ENCODE measurements around the gene GSAP.
A peak's percentile ranks its signal among the peaks of the same experiment; 100 is the strongest.

GSAP gene

GRCh38 chr7:77404641-77405040, 11.5 kb downstream of the GSAP start:
- DNase-seq = no peak

DNA sequence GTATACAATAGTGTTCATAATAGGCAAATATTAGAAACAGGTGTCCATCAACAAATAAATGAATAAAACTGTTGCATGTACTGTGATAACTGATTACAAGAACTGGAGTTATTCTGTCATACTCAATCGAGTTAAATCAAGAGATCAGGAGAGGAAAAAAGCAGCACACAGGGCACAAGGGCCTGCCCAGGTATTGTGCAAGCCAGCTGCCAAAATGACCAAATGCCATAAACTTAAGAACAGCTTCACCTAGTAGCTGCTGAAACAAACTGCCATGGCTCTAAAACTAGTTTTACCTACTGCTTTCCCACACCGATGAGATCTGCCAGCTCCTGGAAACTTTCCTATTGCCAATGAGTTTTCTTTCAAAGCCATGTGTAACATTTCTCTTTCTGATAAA, 12.2 kb downstream of the GSAP start:
- DNase-seq = no peak

DNA sequence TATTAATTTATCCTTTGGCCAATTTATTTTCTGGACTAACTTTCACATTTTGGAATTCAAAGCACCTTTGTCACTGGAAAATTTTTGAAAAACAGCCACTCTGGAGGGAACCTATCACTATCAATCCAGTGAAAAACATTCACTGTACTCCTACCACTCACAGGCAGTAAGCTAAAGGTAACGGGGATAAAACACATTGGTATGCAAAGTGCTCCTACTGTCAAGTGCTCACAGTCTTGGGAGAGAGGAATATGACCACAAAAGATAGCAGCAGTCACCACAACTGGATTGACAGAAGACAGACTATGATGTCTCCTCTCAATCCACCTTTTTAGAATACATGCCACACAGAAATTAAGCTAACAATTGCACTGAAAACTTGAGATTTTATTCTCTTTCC, 13.3 kb downstream of the GSAP start:
- no peak for DNase-seq

- DNase-seq = no peak
Observed at GRCh38 chr7:77401002-77401401, 15.1 kb downstream of the GSAP start.

GRCh38 chr7:77399816-77400215, 16.3 kb downstream of the GSAP start:
- DNase-seq = no peak

DNA sequence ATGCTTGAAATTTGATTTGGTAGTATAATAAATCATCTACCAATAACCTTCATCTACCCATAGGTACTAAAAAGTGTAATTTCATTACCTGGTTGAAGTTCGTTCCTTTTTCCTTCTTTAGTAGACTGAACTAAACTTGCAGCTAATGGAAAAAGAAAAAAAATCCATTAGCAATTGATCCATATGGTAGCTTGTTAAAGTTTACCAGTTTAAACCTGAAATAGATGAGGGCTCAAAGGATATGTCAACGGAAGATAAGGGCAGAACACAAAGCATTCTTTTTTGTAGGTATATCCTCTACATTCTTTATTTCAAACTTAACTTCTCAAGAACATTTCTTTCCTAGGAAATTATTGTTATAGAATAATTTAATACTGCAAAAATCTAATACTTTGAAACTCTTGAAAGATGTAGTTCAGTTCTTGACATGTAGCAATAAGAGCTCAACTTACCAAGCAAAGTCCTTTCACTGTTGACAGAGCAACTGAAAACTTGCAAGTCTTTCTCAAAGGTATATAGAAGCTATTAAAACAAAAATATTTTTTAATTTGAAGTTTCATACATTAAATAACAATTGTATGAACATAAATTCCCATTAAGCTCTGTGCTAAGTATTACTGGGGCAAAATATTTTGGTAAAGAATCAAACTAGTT, 19.1 kb downstream of the GSAP start:
- no peak for DNase-seq

GRCh38 chr7:77395626-77396025, 20.5 kb downstream of the GSAP start:
- DNase-seq = no peak

DNA sequence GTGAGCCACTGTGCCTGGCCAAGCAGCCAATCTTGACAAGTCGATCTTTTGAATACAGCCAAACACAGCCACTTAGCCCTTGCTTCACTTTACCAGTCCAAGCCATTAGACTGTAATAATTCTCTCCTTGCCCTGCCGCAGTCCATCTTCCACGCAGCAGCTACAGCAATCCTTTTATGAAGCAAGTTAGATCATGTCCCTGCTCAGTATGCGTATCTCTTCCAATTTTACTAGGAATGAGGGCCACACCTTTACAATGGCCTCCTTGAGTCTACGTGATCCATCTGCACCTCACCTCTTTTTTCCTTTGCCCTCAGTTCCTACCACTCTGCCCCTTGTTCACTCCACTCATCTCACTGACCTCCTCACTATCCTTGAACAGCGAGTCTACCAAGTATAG, 22.2 kb downstream of the GSAP start:
- DNase-seq = no peak

DNA sequence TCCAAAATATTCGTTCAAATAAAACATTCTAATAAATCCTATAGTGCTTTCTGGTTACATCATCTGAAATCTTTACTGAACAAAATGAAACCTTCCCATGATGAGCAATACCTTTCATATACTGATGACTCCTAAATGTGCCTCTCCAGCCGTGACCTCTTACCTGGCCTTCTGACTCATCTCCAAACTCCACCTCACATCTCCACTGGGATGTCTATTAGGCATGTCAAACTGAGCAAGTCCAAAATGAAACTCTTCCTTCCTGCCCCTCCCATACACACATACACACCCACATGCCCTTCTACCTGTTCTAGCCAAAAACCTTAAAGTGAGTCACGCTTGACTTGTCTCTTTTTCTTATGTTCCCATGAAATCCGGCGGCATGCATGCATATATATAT, 22.9 kb downstream of the GSAP start:
- DNase-seq = no peak

GRCh38 chr7:77391230-77391629, 24.9 kb downstream of the GSAP start:
- no peak for DNase-seq

- DNase-seq = no peak
Observed at GRCh38 chr7:77388055-77388641, 28.0 kb downstream of the GSAP start.

- DNase-seq = no peak
Observed at GRCh38 chr7:77386165-77386822, 29.9 kb downstream of the GSAP start.

DNA sequence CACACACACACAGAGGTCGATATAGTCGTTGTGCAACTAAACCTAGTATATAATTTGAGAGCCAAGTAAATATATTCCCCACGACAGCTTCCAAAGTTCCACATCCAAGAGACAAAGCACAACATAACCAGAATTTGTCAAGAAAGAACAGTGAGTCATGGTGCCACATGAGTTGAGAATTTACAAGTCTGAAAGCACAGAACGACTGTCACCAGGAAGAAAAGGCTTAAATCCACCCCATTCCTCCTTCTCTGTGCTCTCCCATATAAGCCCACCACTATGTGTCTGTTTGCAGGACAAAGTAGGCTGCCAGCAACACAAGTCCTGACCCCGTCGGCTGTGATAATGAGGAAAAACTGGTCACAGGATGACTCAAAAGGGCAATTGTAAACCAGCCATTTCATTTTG, 32.8 kb downstream of the GSAP start:
- DNase-seq = no peak

DNA sequence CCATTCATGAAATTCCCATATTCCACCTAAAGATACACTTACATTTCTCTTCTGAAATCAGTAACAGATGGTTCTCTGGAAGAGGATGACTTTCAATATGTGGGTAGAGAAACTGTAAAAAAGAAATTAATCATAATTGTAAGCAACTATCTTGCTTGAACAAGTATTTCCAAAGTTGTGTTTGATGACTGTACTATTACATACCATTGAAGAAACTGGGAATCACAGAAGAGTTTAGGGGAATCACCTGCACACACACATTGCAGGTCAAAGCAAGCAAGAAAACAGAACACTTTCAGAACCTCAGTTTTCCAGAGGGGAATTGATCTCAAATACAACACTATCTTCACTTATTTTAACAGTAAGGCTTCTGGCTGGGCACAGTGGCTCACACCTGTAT, 33.6 kb downstream of the GSAP start:
- no peak for DNase-seq

DNA sequence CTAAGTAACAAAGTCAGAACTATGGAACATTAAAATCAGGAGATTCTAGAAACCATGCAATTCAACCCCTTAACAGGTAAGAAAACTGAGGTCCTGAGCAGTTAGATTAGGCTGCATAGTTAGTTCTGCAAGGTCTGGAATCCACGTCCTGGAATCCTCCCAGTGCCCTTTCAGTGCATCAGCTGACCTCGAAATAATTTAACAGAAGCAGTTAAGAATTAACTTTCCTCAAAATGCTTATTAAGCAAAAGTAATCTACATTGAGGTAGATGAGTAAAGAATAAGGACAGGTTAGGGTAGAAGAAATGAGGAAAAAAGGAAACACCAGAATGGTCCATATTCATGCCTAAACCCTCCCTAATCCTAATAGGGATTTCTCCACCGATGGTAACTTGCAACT, 37.6 kb downstream of the GSAP start:
- no peak for DNase-seq

DNA sequence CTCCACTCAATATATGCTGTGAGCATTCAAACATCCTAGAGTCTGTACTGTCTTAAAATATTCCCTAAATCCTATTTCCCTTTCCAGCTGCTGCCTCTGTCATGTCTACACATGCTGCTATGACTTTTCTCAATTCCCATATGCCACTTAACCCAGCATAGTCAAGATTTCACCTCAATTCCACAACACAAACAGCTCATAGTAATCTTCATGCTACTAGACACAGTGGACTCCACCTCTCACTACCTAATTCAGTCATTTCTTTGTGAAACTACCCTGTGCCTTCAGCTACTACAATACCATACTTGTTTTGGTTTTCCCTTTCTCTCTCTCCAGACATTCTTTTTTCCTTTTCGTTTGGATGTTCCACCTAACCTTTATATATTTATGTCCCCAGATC, 45.5 kb downstream of the GSAP start:
- DNase-seq = no peak

DNA sequence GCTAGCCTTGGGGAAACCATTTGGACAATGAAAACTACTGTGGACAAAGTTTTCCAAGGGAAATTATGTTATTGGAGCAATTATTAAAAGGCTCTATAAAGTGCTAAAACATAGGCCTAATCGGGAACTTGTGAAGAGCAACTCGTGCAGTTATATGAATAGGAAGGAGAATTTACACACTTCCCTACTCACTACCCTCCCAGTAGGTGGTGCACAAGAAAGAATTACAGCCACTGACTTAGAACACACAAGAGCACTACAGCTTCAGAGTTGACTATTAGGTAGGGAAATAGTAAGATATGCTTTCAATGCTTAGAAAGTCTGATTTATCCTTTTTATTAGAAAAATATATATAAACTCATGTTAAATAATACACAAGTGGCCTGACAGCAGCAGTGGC, 47.2 kb downstream of the GSAP start:
- DNase-seq = no peak

- DNase-seq = no peak
Observed at GRCh38 chr7:77367976-77368375, 48.2 kb downstream of the GSAP start.

DNA sequence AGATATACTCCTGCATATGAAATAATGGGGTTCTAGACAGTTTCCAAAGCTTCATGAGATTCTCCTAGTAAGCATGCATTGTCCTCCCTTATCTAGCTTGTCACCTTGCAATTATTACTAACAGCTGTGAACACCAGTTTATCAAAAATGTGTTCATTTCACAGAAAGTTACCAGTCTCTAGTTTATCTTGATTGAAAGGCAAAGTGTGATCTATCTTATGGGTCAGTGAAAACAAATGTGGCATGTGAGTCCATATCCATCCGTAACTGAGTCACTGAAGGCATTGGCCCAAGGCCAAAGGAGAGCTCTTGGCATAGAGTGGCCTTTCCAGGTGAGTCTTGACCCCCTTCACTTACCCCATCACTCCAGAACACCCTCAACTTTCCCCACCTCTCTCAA, 53.2 kb downstream of the GSAP start:
- DNase-seq = no peak

DNA sequence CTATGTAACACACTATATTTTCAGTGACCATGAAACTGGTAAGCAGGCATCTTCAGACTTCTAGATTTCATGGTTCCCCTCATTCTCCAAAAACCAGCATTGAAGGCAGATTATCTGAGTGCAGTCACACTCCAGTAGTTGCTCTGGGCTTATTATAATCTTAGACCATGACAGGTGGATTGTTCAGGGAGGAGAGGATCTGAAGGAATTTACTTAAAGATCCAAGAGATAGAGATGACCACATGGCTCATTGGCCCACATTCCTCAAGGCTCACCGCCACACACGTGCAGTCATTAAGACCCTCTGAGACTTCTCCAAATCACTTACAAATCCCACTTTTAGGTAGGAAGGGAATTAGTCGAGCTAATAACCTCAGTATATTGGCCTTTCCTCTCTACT, 55.2 kb downstream of the GSAP start:
- DNase-seq = no peak

- DNase-seq = no peak
Observed at GRCh38 chr7:77360104-77360503, 56.0 kb downstream of the GSAP start.

GRCh38 chr7:77359599-77359998, 56.5 kb downstream of the GSAP start:
- no peak for DNase-seq

- DNase-seq = no peak
Observed at GRCh38 chr7:77354914-77355313, 61.2 kb downstream of the GSAP start.

DNA sequence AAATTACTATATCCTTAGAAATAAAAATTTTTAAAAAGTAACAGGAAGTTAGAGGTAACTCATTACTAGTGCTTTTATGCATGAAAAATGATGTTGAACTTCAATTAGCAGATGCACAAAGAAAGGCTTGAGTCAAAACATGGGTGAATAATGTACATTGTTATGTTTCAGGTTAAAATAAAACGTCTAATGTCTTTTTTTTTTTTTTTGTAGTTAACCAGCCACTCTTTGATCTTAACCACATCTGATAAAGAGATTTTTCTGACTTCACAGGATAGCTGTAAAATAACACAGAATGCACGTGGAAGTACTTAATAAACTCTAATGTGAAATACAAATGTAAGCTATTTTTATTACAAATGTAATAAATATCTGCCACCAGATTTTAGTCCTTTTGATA, 61.7 kb downstream of the GSAP start:
- DNase-seq = peak; percentile 58

DNA sequence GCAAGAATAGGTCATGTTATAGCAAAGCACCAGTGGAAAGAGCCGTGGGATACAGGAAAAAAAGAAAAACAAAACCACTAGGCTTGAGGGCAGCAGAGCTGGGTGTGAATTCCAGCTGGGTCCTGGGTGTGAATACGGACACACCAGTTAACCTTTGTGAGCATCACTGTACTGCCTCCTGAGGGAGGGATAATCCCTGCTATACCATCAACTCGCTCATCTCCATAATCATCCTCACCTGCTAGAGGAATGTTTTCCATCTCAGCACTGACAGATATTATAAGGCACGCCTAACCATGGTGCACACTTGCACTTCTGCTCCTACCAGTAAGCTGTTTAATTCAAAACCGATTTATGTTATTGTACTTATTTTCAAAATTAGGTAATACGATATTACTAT, 62.2 kb downstream of the GSAP start:
- DNase-seq = no peak
